HG02981 (cell line): ENCODE results near the gene TP53RK.

Source experiments
- ATAC-seq: cut with Tn5 transposase; IDR thresholded peaks from one replicate; pipeline ENCODE4 v1.9.1; 2021; ENCODE audit warnings: mild to moderate bottlenecking, moderate library complexity; ENCODE audit not compliant: unreplicated experiment

TP53RK gene

DNA sequence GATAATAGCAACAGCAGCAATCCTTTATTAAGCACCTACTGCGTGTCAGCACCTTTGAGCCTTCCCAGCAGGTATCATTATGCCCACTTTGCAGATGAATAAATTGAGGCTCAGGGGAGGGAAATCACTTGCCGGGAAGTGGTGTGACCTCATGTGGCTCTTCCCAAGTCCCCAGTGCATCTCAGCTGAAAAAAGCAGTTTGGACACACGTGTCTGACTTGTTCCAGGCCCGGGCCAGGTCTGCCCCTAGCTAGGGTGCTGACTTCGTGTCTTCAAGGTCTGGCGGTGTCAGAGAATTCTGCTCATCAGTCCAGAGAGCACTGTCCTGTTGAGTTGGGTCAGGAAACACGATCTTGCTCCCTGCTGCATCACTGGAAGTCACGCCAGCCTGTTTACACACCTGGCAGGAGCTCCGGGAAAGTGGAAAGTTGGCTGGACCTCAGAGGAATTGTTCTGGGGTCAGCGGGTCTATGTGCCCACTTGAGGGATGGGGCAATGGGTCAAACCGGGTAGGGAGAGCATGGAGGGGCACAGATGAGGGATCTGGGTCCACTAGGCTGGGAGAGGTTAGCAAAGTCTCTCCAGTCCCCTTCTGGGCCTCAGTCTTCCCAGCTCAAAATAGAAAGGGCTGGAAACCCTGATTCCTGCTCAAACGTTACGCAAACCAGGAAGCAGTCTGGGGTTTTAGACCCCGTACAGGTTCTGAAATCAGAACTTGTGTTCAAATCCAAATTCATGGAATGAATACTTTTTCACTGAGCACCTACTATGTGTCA is 48.5 kb downstream of the TP53RK start:
- ATAC-seq, result no peak

- no peak for ATAC-seq
Measured at GRCh38 chr20:46640044-46640443, 49.2 kb downstream of the TP53RK start.

GRCh38 chr20:46639587-46639986 is 49.7 kb downstream of the TP53RK start:
- ATAC-seq, result no peak

DNA sequence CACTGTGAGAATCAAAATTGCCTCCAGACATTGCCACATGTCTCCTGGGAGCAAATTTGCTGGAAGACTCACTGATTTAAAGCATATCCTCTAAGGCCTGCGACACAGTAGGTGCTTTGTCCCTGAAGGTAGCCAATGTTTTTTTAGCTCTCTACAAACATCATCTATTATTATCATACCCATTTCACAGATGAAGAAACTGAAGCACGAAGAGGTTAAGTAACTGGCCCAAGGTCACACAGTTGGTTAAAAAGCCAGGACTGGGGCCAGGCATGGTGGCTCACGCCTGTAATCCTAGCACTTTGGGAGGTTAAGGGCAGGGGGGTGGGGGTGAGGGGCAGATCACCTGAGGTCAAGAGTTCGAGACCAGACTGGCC is 50.4 kb downstream of the TP53RK start:
- ATAC-seq, result no peak

DNA sequence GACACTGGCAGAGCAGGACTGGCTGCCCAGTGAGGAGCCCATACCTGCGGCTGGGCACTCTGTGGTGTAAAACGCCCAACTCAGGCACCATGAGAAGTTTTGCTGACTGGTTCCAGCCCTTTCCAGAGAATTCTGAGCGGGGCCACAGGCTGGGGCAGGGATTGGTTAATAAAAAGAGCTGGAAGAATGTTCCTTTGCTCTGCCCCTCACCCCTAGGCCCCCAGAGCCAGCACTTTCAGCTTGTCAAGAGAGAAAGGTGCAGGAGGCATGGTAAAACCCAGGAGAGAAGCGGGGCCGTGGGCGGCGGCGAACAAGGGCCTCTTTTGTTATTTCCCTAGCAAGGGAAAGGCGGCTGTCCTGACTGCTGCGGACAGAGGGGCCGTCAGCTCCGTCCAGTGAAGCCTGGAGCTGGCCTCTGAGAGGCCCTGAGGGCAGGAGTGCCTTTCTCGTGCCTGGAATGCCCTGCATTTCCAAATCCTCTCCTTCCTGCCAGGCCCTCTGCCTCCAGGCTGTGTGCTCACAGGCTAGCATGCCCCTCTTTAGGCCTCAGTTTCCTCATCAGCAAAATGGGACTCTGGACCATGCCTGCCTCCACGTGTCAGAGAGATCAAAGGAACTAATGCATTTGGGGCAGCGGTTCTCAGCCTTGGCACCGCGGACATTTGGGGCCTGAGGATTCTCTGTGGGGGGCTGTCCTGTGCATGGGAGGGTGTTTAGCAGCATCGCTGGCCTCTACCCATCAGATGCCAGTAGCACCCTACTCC is 50.9 kb downstream of the TP53RK start:
- no peak for ATAC-seq

DNA sequence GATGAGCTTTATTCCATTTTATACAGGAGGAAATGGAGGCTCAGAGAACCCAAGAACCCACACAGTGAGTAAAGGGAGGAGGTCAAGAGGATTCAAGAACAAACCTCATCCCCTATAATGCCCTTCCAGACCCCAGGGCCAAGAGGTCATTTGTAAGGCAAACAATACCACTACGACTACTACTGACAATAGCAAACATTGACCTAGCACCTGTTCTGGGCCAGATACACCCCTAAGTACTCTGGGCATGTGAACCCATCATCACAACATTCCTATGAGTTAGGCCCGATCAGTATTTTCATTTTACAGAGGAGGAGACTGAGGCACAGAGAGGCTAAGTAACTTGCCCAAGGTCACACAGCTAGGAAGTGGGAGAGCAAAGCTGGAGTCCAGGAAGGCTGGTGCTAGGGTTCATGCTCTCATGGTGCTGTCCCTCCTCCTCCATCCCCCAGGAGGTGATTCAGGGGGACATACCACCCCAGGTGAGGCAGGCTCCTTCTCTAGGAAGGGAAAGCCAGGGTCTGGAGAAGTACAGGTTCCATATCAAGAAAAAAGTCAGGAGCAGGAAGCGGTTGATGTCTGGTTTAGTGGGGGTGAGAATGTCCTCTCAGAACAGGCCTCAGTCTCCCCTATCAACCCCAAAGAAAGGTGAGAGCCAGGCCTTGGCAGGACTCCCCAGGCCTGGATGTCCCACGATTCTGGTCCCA is 51.7 kb downstream of the TP53RK start:
- no peak for ATAC-seq

- ATAC-seq, result no peak
Measured at GRCh38 chr20:46637020-46637419, 52.2 kb downstream of the TP53RK start.

DNA sequence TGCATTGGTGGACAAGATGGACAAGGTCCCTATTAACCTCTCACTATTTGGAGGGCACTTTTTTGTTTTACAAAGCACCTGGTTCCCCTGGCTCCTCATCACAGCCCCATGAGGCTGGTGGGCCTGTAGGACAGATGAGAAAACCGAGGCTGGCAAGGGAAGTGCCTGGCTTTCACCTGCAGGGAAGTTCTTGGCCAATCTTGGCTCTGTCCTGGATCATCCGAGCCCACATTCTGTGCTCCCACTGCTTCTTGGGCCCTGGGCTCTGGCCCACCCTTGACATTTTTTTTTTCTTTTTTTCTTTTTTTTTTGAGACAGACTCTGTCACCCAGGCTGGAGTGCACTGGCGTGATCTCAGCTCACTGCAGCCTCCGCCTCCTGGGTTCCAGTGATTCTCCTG is 52.7 kb downstream of the TP53RK start:
- ATAC-seq, result no peak

DNA sequence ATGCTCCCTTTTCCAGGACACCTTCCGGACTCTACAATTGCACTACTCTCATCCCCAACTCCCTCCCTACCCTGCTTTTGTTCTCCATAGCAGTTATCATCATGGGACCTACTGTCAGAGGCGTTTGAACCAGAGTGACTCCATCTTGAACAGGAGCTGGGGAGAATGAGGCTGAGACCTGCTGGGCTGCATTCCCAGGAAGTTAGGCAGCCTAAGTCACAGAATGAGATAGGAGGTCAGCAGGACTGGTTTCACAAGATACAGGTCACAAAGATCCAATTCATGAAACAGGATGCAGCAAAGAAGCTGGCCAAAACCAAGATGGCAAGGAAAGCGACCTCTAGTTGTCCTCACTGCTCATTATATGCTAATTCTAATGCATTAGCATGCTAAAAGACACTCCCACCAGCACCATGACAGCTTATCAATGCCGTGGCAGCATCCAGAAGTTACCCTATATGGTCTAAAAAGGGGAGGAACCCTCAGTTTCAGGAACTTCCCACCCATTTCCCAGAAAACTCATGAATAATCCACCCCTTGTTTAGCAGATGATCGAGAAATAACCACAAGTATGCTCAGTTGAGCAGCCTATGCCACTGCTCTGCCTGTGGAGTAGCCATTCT is 53.6 kb downstream of the TP53RK start:
- ATAC-seq, result no peak

- no peak for ATAC-seq
Measured at GRCh38 chr20:46634528-46634927, 54.7 kb downstream of the TP53RK start.
